Endothelial cell of umbilical vein (primary cell): ENCODE measurements around the gene C10orf71.

ENCODE experiments used
- EZH2 ChIP-seq: IDR thresholded peaks from 2 replicates; pipeline ENCODE4 v1.6.1; 2012; ENCODE audit warnings: borderline replicate concordance, low read depth, mild to moderate bottlenecking, moderate library complexity, low read length, inconsistent platforms; ENCODE audit not compliant: severe bottlenecking
- FOS ChIP-seq: IDR thresholded peaks from 2 replicates; pipeline ENCODE4 v1.6.1; 2011; ENCODE audit warnings: mild to moderate bottlenecking, low read length, moderate library complexity, borderline replicate concordance; ENCODE audit not compliant: insufficient read depth
- GATA2 ChIP-seq: IDR thresholded peaks from 2 replicates; pipeline ENCODE4 v1.7.0; 2011; ENCODE audit warnings: low read depth, mild to moderate bottlenecking, moderate library complexity, mixed read lengths, low read length; ENCODE audit not compliant: insufficient read length, insufficient read depth
- JUN ChIP-seq: IDR thresholded peaks from 2 replicates; pipeline ENCODE4 v1.6.1; 2011; ENCODE audit warnings: borderline replicate concordance, low read depth; ENCODE audit not compliant: insufficient read length, insufficient read depth
- MAX ChIP-seq: IDR thresholded peaks from 2 replicates; pipeline ENCODE4 v1.6.1; 2011; ENCODE audit not compliant: insufficient read depth, insufficient read length
- MYC ChIP-seq: IDR thresholded peaks from one replicate; pipeline ENCODE4 v1.6.1; 2011; ENCODE audit warnings: mild to moderate bottlenecking, low read depth, low read length
- POLR2A ChIP-seq: IDR thresholded peaks from 2 replicates; pipeline ENCODE4 v1.6.1; 2012; ENCODE audit warnings: low read depth, mild to moderate bottlenecking, control low read depth, low read length
- POLR2AphosphoS5 ChIP-seq: IDR thresholded peaks from 2 replicates; pipeline ENCODE4 v1.6.1; 2012; ENCODE audit warnings: low read depth, mild to moderate bottlenecking, control low read depth, low read length, moderate library complexity; ENCODE audit not compliant: insufficient read depth
- TF ChIP-seq, protein P1 (sequence below), 2 donors: IDR thresholded peaks; 1 replicate in 1 of 2; 2 replicates in 1 of 2; pipeline ENCODE4 v1.5.1; 2011; ENCODE audit warnings: low read length in 2 of 2, mild to moderate bottlenecking in 2 of 2, moderate library complexity in 2 of 2, control low read depth in 1 of 2, inconsistent platforms in 1 of 2, low read depth in 1 of 2; ENCODE audit not compliant: insufficient read depth in 1 of 2; ENCODE audit errors: extremely low read depth in 1 of 2

- TF ChIP-seq EZH2 (no peak), POLR2AphosphoS5 (no peak), POLR2A (no peak), MYC (no peak), JUN (no peak), MAX (no peak), FOS (no peak), GATA2 (no peak)
- TF ChIP-seq, protein P1, sequence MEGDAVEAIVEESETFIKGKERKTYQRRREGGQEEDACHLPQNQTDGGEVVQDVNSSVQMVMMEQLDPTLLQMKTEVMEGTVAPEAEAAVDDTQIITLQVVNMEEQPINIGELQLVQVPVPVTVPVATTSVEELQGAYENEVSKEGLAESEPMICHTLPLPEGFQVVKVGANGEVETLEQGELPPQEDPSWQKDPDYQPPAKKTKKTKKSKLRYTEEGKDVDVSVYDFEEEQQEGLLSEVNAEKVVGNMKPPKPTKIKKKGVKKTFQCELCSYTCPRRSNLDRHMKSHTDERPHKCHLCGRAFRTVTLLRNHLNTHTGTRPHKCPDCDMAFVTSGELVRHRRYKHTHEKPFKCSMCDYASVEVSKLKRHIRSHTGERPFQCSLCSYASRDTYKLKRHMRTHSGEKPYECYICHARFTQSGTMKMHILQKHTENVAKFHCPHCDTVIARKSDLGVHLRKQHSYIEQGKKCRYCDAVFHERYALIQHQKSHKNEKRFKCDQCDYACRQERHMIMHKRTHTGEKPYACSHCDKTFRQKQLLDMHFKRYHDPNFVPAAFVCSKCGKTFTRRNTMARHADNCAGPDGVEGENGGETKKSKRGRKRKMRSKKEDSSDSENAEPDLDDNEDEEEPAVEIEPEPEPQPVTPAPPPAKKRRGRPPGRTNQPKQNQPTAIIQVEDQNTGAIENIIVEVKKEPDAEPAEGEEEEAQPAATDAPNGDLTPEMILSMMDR (IDR thresholded peaks at IDR 0.05; ENCODE audit: extremely low read depth in 1 of 2, insufficient read depth in 1 of 2, low read depth in 1 of 2, low read length in 2 of 2): no peak
Observed at GRCh38 chr10:49332768-49333167, 33.8 kb downstream of the C10orf71 start.
